GM06990 (cell line): ENCODE results near the gene TTLL13.

Experiments
- DNase-seq: peaks from one replicate; pipeline ENCODE4 v3.0.0-alpha.2; 2011; ENCODE audit not compliant: insufficient read length; ENCODE audit errors: extremely low read depth
- H3K27me3 ChIP-seq: replicated peaks from 2 replicates; pipeline ENCODE4 v1.6.0; 2011; ENCODE audit warnings: low read length; ENCODE audit not compliant: control insufficient read depth, insufficient read depth
- H3K36me3 ChIP-seq: 2 replicates; pipeline ENCODE4 v1.5.1; 2011; ENCODE audit warnings: low read length; ENCODE audit not compliant: control insufficient read depth, insufficient read depth
- H3K4me3 ChIP-seq: replicated peaks from 2 replicates; pipeline ENCODE4 v1.5.1; 2011; ENCODE audit warnings: low read depth, mild to moderate bottlenecking, control low read depth, low read length
- TF ChIP-seq, protein P1 (sequence below): IDR thresholded peaks from 2 replicates; pipeline ENCODE4 v1.5.1; 2011; ENCODE audit warnings: low read length, control low read depth, mild to moderate bottlenecking, inconsistent platforms; ENCODE audit not compliant: insufficient read depth, poor library complexity, severe bottlenecking

Gene TTLL13

DNA sequence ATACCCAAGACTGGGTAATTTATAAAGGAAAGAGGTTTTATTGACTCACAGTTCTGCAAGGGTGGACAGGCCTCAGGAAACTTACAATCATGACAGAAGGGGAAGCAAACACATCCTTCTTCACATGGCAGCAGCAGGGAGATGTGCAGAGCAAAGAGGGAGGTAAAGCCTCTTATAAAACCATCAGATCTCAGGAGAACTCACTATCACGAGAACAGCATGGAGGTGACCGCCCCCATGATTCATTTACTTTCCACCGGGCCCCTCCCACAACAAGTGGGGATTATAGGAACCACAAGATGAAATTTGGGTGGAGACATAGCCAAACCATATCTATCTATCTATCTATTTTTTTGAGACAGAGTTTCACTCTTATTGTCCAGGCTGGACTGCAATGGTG is 10.0 kb upstream of the TTLL13 start:
- TF ChIP-seq, protein P1, sequence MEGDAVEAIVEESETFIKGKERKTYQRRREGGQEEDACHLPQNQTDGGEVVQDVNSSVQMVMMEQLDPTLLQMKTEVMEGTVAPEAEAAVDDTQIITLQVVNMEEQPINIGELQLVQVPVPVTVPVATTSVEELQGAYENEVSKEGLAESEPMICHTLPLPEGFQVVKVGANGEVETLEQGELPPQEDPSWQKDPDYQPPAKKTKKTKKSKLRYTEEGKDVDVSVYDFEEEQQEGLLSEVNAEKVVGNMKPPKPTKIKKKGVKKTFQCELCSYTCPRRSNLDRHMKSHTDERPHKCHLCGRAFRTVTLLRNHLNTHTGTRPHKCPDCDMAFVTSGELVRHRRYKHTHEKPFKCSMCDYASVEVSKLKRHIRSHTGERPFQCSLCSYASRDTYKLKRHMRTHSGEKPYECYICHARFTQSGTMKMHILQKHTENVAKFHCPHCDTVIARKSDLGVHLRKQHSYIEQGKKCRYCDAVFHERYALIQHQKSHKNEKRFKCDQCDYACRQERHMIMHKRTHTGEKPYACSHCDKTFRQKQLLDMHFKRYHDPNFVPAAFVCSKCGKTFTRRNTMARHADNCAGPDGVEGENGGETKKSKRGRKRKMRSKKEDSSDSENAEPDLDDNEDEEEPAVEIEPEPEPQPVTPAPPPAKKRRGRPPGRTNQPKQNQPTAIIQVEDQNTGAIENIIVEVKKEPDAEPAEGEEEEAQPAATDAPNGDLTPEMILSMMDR = no peak
- Histone ChIP-seq H3K4me3 (no peak overlapping the region), H3K36me3 (no peaks in the 10 kb centered on the region; the same call in none of the 2 replicates), H3K27me3 (no peaks in the 10 kb centered on the region)
- no peak for DNase-seq

DNA sequence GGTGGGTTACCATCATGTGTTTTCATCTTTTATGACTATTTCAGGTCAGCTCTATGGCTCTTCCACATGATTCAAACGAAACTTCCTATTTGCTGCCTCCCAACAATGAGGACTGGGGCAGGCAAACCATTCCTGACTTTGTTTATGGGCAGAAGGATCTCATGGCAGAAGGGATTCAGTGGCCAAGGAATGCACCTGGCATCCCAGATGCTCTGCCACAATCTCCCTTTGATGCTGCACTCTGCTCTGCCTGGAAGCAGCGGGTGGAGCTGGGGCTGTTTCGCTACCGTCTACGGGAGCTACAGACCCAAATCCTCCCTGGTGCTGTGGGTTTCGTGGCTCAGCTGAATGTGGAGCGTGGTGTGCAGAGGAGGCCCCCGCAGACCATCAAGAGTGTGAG is 8.5 kb upstream of the TTLL13 start:
- Histone ChIP-seq H3K27me3 (no peaks in the 10 kb centered on the region), H3K36me3 (no peaks in the 10 kb centered on the region; the same call in none of the 2 replicates), H3K4me3 (no peak overlapping the region)
- DNase-seq = no peak
- TF ChIP-seq, protein P1 = no peak

DNA sequence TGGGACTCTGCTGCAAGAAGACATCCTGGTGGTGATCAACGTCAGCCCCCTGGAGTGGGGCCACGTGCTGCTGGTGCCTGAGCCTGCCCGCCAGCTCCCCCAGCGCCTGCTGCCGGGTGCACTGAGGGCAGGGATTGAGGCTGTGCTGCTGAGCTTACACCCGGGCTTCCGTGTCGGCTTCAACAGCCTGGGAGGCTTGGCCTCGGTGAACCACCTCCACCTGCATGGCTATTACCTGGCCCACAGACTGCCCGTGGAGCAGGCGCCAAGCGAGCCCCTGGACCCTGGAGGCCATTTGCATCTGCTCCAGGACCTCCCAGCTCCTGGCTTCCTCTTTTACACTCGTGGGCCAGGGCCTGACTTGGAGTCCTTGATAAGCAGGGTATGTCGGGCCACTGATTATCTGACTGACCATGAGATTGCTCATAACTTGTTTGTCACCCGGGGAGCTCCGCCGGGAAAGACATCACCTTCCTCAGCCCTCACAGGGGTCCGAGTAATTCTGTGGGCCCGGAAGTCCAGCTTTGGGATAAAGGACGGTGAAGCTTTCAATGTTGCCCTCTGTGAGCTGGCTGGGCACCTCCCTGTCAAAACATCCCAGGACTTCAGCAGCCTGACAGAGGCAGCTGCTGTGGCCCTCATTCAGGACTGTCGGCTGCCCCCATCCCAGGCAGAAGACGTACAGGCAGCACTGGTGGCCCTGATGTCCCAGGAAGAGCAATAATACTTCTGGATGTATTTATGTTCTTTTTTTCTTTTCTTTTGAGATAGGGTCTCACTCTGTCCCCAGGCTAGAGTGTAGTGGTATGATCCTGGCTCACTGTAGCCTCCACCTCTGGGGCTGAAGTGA is 7.8 kb upstream of the TTLL13 start:
- H3K27me3 ChIP-seq = no peaks in the 10 kb centered on the region
- TF ChIP-seq, protein P1 = no peak
- H3K4me3 ChIP-seq = no peak overlapping the region
- no peak for DNase-seq
- H3K36me3 ChIP-seq = no peaks in the 10 kb centered on the region; the same call in none of the 2 replicates

DNA sequence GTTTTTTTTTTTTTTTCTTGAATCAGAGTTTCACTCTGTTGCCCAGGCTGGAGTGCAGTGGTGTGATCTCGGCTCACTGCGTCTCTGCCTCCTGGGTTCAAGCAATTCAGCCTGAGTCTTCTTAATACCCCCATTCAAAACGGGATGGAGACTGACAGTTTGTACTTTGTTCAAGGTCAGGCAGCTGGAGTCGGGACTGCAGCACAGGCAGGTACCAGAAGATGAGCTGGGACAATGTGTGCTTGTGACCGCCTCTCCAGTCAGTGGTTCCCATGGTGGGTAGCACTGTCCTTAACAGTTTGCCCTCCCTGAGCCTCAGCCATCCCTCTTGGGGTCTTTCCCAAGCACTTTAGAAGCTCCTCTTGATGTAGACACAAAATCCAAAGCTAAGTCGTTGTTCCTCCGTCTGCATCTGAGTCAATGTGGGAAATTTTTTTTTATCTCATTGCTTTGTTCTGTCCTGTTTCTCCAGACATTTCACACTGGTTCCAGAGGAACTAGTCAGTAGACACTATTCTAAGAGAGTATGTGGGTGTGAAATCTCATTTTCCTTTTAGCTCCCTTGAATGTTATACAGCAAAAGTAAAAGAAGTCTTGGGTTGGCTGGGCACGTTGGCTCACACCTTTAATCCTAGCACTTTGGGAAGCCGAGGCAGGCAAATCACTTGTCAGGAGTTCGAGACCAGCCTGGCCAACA is 5.3 kb upstream of the TTLL13 start:
- H3K36me3 ChIP-seq = no peaks in the 10 kb centered on the region
- TF ChIP-seq, protein P1 = no peak
- no peak overlapping the region for H3K4me3 ChIP-seq
- no peak for DNase-seq
- H3K27me3 ChIP-seq = no peaks in the 10 kb centered on the region

DNA sequence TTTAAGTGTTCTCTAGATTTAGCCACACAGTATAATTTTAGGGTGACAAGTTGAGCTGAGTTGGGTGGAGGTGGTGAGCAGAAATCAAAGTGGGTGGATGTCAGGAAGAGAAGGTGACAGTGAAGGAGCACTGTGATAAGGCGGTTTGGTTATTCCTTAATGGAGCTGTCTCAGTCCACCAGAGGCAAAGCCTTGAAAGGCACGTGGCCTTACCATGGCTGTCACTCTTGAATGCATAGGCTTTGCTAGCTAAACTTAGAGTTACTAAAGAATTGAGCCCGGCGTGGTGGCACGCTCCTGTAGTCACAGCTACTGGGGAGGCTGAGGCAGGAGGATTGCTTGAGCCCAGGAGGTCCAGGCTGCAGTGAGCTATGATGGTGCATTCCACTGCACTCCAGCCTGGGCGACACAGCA is 560 bp upstream of the TTLL13 start:
- no peak for DNase-seq
- Histone ChIP-seq H3K4me3 (no peak overlapping the region), H3K36me3 (no peaks in the 10 kb centered on the region), H3K27me3 (peaks cover 2% of the 10 kb centered on the region; the same call in 1 of the 2 replicates)
- TF ChIP-seq, protein P1 = no peak
